ENCODE results near the gene CTDSPL. TPM values are rescaled to one million over a fixed set of nuclear protein-coding genes. Genes with fewer than 3 reads are reported as not detected.

Gene CTDSPL
- total RNA-seq, 1 experiment from 2014 or later = 34.4 TPM

GRCh38 chr3:38031022-38031994 lies 169.6 kb downstream of the CTDSPL start:
- H2AFZ ChIP-seq (ENCODE audit: low read depth, low read length, poor library complexity, severe bottlenecking) = peak overlapping the region; percentile 64
- no peaks in the 10 kb centered on the region for H3K79me2 ChIP-seq (ENCODE audit: insufficient read depth, low read length)
- H3K4me1 ChIP-seq (ENCODE audit: control insufficient read depth in 1 of 2, insufficient read depth in 2 of 2, low read length in 2 of 2) = peaks cover 21 to 33% of the 10 kb centered on the region in 2 experiments
- intact Hi-C loops (cut with micrococcal nuclease) = no loop called here
- DNase-seq (ENCODE audit: low read depth, low spot score) (peak; percentile 31), ATAC-seq (peak; percentile 83)
- no peaks in the 10 kb centered on the region for H3K36me3 ChIP-seq (ENCODE audit: control insufficient read depth in 1 of 2, insufficient read depth in 2 of 2, low read length in 2 of 2)
- ChIA-PET RAD21 (ENCODE audit: low non-redundant PET in 1 of 2, low total read pairs in 2 of 2, uncharacterized antibody in 2 of 2, unreplicated experiment in 2 of 2) (no interaction called here), POLR2A (no interaction called here), CTCF (no interaction called here)
- peak overlapping the region; percentile 35 for H3K27ac ChIP-seq (ENCODE audit: low read depth, low read length)
- H3K27me3 ChIP-seq (ENCODE audit: insufficient read depth, low read length) = no peaks in the 10 kb centered on the region
- peak overlapping the region; percentile 45 for H3K9ac ChIP-seq (ENCODE audit: low read length)
- no TSS peak for BruUV-seq (replicated peaks)
- TF ChIP-seq POLR2AphosphoS5 (IDR thresholded peaks at IDR 0.05; ENCODE audit: low read depth, low read length) = peak; percentile 59
- TF ChIP-seq, protein P1, sequence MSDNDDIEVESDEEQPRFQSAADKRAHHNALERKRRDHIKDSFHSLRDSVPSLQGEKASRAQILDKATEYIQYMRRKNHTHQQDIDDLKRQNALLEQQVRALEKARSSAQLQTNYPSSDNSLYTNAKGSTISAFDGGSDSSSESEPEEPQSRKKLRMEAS (IDR thresholded peaks at IDR 0.05) = no peak
- no peak for TF ChIP-seq ZNF274 (IDR thresholded peaks at IDR 0.05; ENCODE audit: low read depth, low read length)
- no peak for TF ChIP-seq ELF1 (IDR thresholded peaks at IDR 0.05; ENCODE audit: borderline replicate concordance, low read depth)
- TF ChIP-seq RAD21 (IDR thresholded peaks at IDR 0.05; ENCODE audit: low read depth) = no peak
- TF ChIP-seq CTCF (IDR thresholded peaks at IDR 0.05 in 2 of 3, conservative IDR thresholded peaks at IDR 0.05 in 1 of 3; ENCODE audit: borderline replicate concordance in 1 of 3, insufficient read depth in 1 of 3, low read depth in 2 of 3, low read length in 2 of 3) = no peak
- no peak for TF ChIP-seq POLR2A (IDR thresholded peaks at IDR 0.05; ENCODE audit: borderline replicate concordance, extremely low read depth, insufficient read depth, insufficient read length)
- no peak for TF ChIP-seq SRF (IDR thresholded peaks at IDR 0.05; ENCODE audit: low read depth)
- TF ChIP-seq REST (IDR thresholded peaks at IDR 0.05; ENCODE audit: low read depth) = no peak
- H3K9me2 ChIP-seq (ENCODE audit: insufficient read depth) = no peaks in the 10 kb centered on the region
- H3K9me3 ChIP-seq (ENCODE audit: control insufficient read depth in 1 of 2, insufficient read depth in 1 of 2, low read depth in 1 of 2, low read length in 2 of 2) = no peaks in the 10 kb centered on the region
- H4K20me1 ChIP-seq (ENCODE audit: insufficient read depth) = no peaks in the 10 kb centered on the region
- peak overlapping the region in 1 of 2 experiments; percentile 40; a peak in 1 of 4 replicates for H3K4me3 ChIP-seq (replicated peaks in 1 of 2; ENCODE audit: low read depth in 1 of 2, low read length in 2 of 2)
- H3K4me2 ChIP-seq (ENCODE audit: low read length) = peak overlapping the region; percentile 76

All from HCT116 (cell line).